Neuron (in vitro differentiated cells): ENCODE results near the gene ERG.
A peak's percentile ranks its signal among the peaks of the same experiment; 100 is the strongest.

Experiments
- H2AFZ ChIP-seq: one replicate; pipeline ENCODE4 v1.6.1; 2013; ENCODE audit warnings: low read depth, mild to moderate bottlenecking, inconsistent platforms, low read length, moderate library complexity
- H3K27me3 ChIP-seq: one replicate; pipeline ENCODE4 v1.6.1; 2013; ENCODE audit warnings: low read length; ENCODE audit not compliant: insufficient read depth
- H3K36me3 ChIP-seq: one replicate; pipeline ENCODE4 v1.6.1; 2013; ENCODE audit warnings: low read length; ENCODE audit not compliant: insufficient read depth
- H3K4me1 ChIP-seq: one replicate; pipeline ENCODE4 v1.6.1; 2013; ENCODE audit warnings: low read length; ENCODE audit not compliant: insufficient read depth
- H3K4me3 ChIP-seq: 2 replicates; pipeline ENCODE4 v1.5.1; 2013; ENCODE audit warnings: mild to moderate bottlenecking, low read length, moderate library complexity
- H3K9me3 ChIP-seq: one replicate; pipeline ENCODE4 v1.6.1; 2013; ENCODE audit warnings: low read length

Gene ERG

GRCh38 chr21:38434913-38435533, 63.3 kb downstream of the ERG start:
- Histone ChIP-seq H3K27me3 (no peaks in the 10 kb centered on the region), H2AFZ (no peak overlapping the region), H3K36me3 (no peaks in the 10 kb centered on the region), H3K4me3 (no peak overlapping the region), H3K4me1 (peaks cover 5% of the 10 kb centered on the region), H3K9me3 (no peaks in the 10 kb centered on the region)

GRCh38 chr21:38433471-38433870, 64.8 kb downstream of the ERG start:
- Histone ChIP-seq H3K4me3 (no peak overlapping the region), H3K36me3 (no peaks in the 10 kb centered on the region), H3K4me1 (peaks cover 5% of the 10 kb centered on the region), H3K9me3 (no peaks in the 10 kb centered on the region), H2AFZ (no peak overlapping the region), H3K27me3 (no peaks in the 10 kb centered on the region)

GRCh38 chr21:38430401-38430984, 67.8 kb downstream of the ERG start:
- H3K36me3 ChIP-seq, result no peaks in the 10 kb centered on the region
- no peaks in the 10 kb centered on the region for H3K9me3 ChIP-seq
- H3K4me3 ChIP-seq, result no peak overlapping the region
- peaks cover 5% of the 10 kb centered on the region for H3K4me1 ChIP-seq
- no peaks in the 10 kb centered on the region for H3K27me3 ChIP-seq
- no peak overlapping the region for H2AFZ ChIP-seq

GRCh38 chr21:38429011-38429410, 69.3 kb downstream of the ERG start:
- Histone ChIP-seq H3K4me1 (peaks cover 5% of the 10 kb centered on the region), H3K27me3 (no peaks in the 10 kb centered on the region)

GRCh38 chr21:38428211-38428610, 70.1 kb downstream of the ERG start:
- Histone ChIP-seq H3K9me3 (no peaks in the 10 kb centered on the region), H2AFZ (no peak overlapping the region), H3K4me3 (no peak overlapping the region), H3K27me3 (no peaks in the 10 kb centered on the region), H3K4me1 (peaks cover 5% of the 10 kb centered on the region), H3K36me3 (no peaks in the 10 kb centered on the region)

More at GRCh38 chr21:38429011-38429410, 69.3 kb downstream of the ERG start:
- Histone ChIP-seq H3K4me3 (no peak overlapping the region), H3K9me3 (no peaks in the 10 kb centered on the region), H2AFZ (no peak overlapping the region), H3K36me3 (no peaks in the 10 kb centered on the region)

- Histone ChIP-seq H3K9me3 (no peaks in the 10 kb centered on the region), H2AFZ (peak overlapping the region; percentile 11), H3K27me3 (no peaks in the 10 kb centered on the region), H3K4me1 (no peaks in the 10 kb centered on the region), H3K4me3 (no peak overlapping the region), H3K36me3 (no peaks in the 10 kb centered on the region)
Measured at GRCh38 chr21:38424305-38425019, 73.8 kb downstream of the ERG start.

GRCh38 chr21:38422082-38422481, 76.2 kb downstream of the ERG start:
- Histone ChIP-seq H3K27me3 (no peaks in the 10 kb centered on the region), H2AFZ (no peak overlapping the region), H3K4me1 (no peaks in the 10 kb centered on the region), H3K4me3 (no peak overlapping the region), H3K9me3 (no peaks in the 10 kb centered on the region), H3K36me3 (no peaks in the 10 kb centered on the region)

- Histone ChIP-seq H3K4me1 (no peaks in the 10 kb centered on the region), H3K9me3 (no peaks in the 10 kb centered on the region), H3K4me3 (no peak overlapping the region), H2AFZ (no peak overlapping the region), H3K27me3 (no peaks in the 10 kb centered on the region), H3K36me3 (no peaks in the 10 kb centered on the region)
Measured at GRCh38 chr21:38420140-38420539, 78.1 kb downstream of the ERG start.

GRCh38 chr21:38417726-38418125, 80.6 kb downstream of the ERG start:
- H3K27me3 ChIP-seq, result no peaks in the 10 kb centered on the region

GRCh38 chr21:38416791-38417190, 81.5 kb downstream of the ERG start:
- no peaks in the 10 kb centered on the region for H3K27me3 ChIP-seq

More at GRCh38 chr21:38417726-38418125, 80.6 kb downstream of the ERG start:
- no peaks in the 10 kb centered on the region for H3K4me1 ChIP-seq
- no peak overlapping the region for H2AFZ ChIP-seq
- H3K36me3 ChIP-seq, result no peaks in the 10 kb centered on the region
- H3K9me3 ChIP-seq, result no peaks in the 10 kb centered on the region
- H3K4me3 ChIP-seq, result no peak overlapping the region

GRCh38 chr21:38413958-38414548, 84.2 kb downstream of the ERG start:
- H3K9me3 ChIP-seq, result no peaks in the 10 kb centered on the region
- H3K36me3 ChIP-seq, result no peaks in the 10 kb centered on the region
- peaks cover 2% of the 10 kb centered on the region for H3K4me1 ChIP-seq
- H3K4me3 ChIP-seq, result no peak overlapping the region
- H3K27me3 ChIP-seq, result no peaks in the 10 kb centered on the region
- no peak overlapping the region for H2AFZ ChIP-seq

More at GRCh38 chr21:38416791-38417190, 81.5 kb downstream of the ERG start:
- H3K9me3 ChIP-seq, result no peaks in the 10 kb centered on the region
- no peaks in the 10 kb centered on the region for H3K4me1 ChIP-seq
- no peak overlapping the region for H2AFZ ChIP-seq
- no peak overlapping the region for H3K4me3 ChIP-seq
- no peaks in the 10 kb centered on the region for H3K36me3 ChIP-seq

- H3K4me1 ChIP-seq, result peaks cover 2% of the 10 kb centered on the region
- no peak overlapping the region for H2AFZ ChIP-seq
- no peaks in the 10 kb centered on the region for H3K9me3 ChIP-seq
- H3K27me3 ChIP-seq, result no peaks in the 10 kb centered on the region
- H3K4me3 ChIP-seq, result no peak overlapping the region
- H3K36me3 ChIP-seq, result no peaks in the 10 kb centered on the region
Measured at GRCh38 chr21:38410466-38410865, 87.8 kb downstream of the ERG start.

GRCh38 chr21:38409907-38410306, 88.4 kb downstream of the ERG start:
- H3K4me3 ChIP-seq, result no peak overlapping the region
- no peaks in the 10 kb centered on the region for H3K9me3 ChIP-seq
- peaks cover 2% of the 10 kb centered on the region for H3K4me1 ChIP-seq
- H2AFZ ChIP-seq, result no peak overlapping the region
- H3K36me3 ChIP-seq, result no peaks in the 10 kb centered on the region
- H3K27me3 ChIP-seq, result no peaks in the 10 kb centered on the region
